BLaER1 treated with 17β-estradiol and CSF1 and Interleukin-3, amounts not matched to agents 10 nM and 100 nM (cell line): Measurements from ENCODE around the gene TMEM140.

Experiments used
- H3K27ac ChIP-seq, 11 experiments: shearing (Covaris generic); formaldehyde crosslinking; 2 replicates each; pipeline ENCODE4 v1.8.1; 2022
- H3K27me3 ChIP-seq, 11 experiments: shearing (Covaris generic); formaldehyde crosslinking; 2 replicates each; pipeline ENCODE4 v1.8.1; 2022
- H3K36me3 ChIP-seq, 11 experiments: shearing (Covaris generic); formaldehyde crosslinking; 2 replicates each; pipeline ENCODE4 v1.8.1; 2022
- H3K4me1 ChIP-seq, 10 experiments: shearing (Covaris generic); formaldehyde crosslinking; 2 replicates each; pipeline ENCODE4 v1.8.1; 2022
- H3K4me2 ChIP-seq, 11 experiments: shearing (Covaris generic); formaldehyde crosslinking; 2 replicates each; pipeline ENCODE4 v1.8.1; 2022
- H3K4me3 ChIP-seq, 10 experiments: shearing (Covaris generic); formaldehyde crosslinking; 2 replicates each; pipeline ENCODE4 v1.8.1; 2022
- H3K9ac ChIP-seq, 11 experiments: shearing (Covaris generic); formaldehyde crosslinking; 2 replicates each; pipeline ENCODE4 v1.8.1; 2022
- H3K9me3 ChIP-seq, 11 experiments: shearing (Covaris generic); formaldehyde crosslinking; replicated peaks in 1 of 11; 2 replicates each; pipeline ENCODE4 v1.8.1; 2022
- H4K20me1 ChIP-seq, 11 experiments: shearing (Covaris generic); formaldehyde crosslinking; 2 replicates each; pipeline ENCODE4 v1.8.1; 2022
- Cebpa-rat ChIP-seq, 11 experiments: shearing (Covaris generic); IDR thresholded peaks; 2 replicates each; pipeline ENCODE4 v1.8.1; 2022

Gene TMEM140

DNA sequence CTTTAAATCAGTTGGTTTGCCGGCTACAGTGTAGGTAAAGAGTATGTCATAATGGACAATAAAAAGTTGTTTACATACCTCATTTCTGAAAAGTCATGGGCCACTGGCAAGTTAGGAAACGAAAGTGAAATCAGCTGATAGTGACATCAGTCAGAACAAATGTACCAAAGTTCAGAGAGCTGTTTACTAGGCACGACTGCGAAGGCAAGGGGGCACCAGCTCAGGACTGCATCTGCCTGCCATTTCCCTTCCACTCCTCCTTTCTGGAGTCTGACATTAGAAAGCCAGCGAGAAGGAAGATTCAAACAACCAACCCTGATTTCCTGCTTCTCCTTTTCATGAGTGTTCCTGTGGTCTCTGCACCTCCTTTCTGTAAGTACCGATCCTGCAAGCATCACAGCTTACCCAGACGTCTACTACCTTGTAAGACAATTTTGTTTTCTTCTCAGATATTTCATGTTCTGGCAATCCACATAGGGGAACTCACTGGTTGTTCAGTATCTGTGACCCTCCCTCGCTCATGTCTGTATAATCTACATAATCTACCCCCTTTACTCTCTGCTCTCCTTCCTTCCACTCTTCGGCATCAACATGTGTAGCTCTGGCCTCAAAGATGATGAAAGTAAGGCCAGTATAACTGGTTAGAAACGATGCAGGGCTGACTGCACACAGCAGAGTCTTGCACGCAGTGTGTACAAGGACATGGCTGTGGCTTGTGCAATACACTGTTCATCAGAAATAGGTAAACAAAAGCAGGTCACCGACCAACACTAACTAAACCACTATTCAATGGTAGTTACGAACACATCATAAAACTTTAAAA lies at the start of gene TMEM140:
Gene TMEM140, plus strand, starts transcription at position 174 of the 823 bp plus-strand sequence. CDS start 16,370 bp downstream, outside the sequence.
- peaks cover 0 to 6% (median 5%) of the 10 kb centered on the region in 11 experiments; a peak in 8 of 22 replicates for H3K9me3 ChIP-seq
- peak within 1 kb of the TSS; percentile 80 to 96 (median 88) for H3K4me2 ChIP-seq
- H3K4me3 ChIP-seq: peak within 1 kb of the TSS; percentile 52 to 63 (median 56)
- TF ChIP-seq Cebpa-rat (IDR thresholded peaks at IDR 0.05): peak in 3 of 11 experiments; percentile 15 to 42 (median 20); a peak in 2 of 22 replicates
- H3K9ac ChIP-seq: peak within 1 kb of the TSS; percentile 60 to 84 (median 74)
- peaks cover 0 to 11% (median 0%) of the 10 kb centered on the region in 11 experiments; a peak in 2 of 22 replicates for H3K36me3 ChIP-seq
- no peaks in the 10 kb centered on the region for H3K27me3 ChIP-seq
- no peaks in the 10 kb centered on the region for H4K20me1 ChIP-seq
- peaks cover 47 to 66% (median 52%) of the 10 kb centered on the region in 10 experiments for H3K4me1 ChIP-seq
- H3K27ac ChIP-seq: peak within 1 kb of the TSS; percentile 65 to 90 (median 85)

- Histone ChIP-seq H3K36me3 (no peaks in the 10 kb centered on the region), H3K9ac (no peak overlapping the region), H3K4me2 (no peak overlapping the region), H3K4me3 (no peak overlapping the region), H3K27me3 (no peaks in the 10 kb centered on the region), H3K9me3 (peaks cover 0 to 4% (median 0%) of the 10 kb centered on the region in 11 experiments; a peak in 2 of 22 replicates), H3K4me1 (0 out of 20 replicates have a peak, but pooled peaks cover 0 to 5% (median 0%) of the 10 kb centered on the region in 10 experiments), H4K20me1 (no peaks in the 10 kb centered on the region), H3K27ac (no peak overlapping the region)
- no peak for TF ChIP-seq Cebpa-rat (IDR thresholded peaks at IDR 0.05)
These were observed 49.5 kb upstream of the TMEM140 start for GRCh38 chr7:135098391-135098790.

GRCh38 chr7:135100856-135101255 lies 47.0 kb upstream of the TMEM140 start:
- H3K4me1 ChIP-seq: no peaks in the 10 kb centered on the region
- H3K9ac ChIP-seq: no peak overlapping the region
- no peaks in the 10 kb centered on the region for H4K20me1 ChIP-seq
- H3K27ac ChIP-seq: no peak overlapping the region
- no peak overlapping the region for H3K4me2 ChIP-seq
- no peak for TF ChIP-seq Cebpa-rat (IDR thresholded peaks at IDR 0.05)
- no peaks in the 10 kb centered on the region for H3K36me3 ChIP-seq
- H3K9me3 ChIP-seq: peaks cover 0 to 9% (median 6%) of the 10 kb centered on the region in 11 experiments; a peak in 10 of 22 replicates
- H3K4me3 ChIP-seq: no peak overlapping the region
- H3K27me3 ChIP-seq: no peaks in the 10 kb centered on the region

DNA sequence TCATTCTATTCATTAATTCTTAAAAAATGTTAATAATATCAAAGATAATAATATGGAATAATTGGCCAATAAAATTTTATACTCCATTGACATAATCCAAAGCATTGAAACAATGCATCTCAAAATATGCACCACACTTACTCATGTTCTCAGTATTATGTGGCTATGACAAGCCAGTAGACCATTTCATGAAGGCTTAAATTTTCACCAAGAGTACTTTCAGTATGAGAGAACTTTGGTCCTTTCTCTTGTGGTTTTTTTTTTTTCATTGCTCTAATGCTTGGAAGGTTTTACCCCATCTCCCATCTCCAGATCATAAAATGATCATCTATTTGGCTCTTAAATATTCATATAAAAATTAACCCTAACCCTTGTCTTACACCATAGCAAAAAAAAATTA lies 45.5 kb upstream of the TMEM140 start:
- no peak overlapping the region for H3K4me2 ChIP-seq
- H3K4me3 ChIP-seq: no peak overlapping the region
- no peak for TF ChIP-seq Cebpa-rat (IDR thresholded peaks at IDR 0.05)
- no peak overlapping the region for H3K9ac ChIP-seq
- H4K20me1 ChIP-seq: no peaks in the 10 kb centered on the region
- H3K4me1 ChIP-seq: no peaks in the 10 kb centered on the region
- no peaks in the 10 kb centered on the region for H3K27me3 ChIP-seq
- no peak overlapping the region for H3K27ac ChIP-seq
- H3K36me3 ChIP-seq: no peaks in the 10 kb centered on the region
- peaks cover 0 to 9% (median 6%) of the 10 kb centered on the region in 11 experiments; a peak in 10 of 22 replicates for H3K9me3 ChIP-seq

DNA sequence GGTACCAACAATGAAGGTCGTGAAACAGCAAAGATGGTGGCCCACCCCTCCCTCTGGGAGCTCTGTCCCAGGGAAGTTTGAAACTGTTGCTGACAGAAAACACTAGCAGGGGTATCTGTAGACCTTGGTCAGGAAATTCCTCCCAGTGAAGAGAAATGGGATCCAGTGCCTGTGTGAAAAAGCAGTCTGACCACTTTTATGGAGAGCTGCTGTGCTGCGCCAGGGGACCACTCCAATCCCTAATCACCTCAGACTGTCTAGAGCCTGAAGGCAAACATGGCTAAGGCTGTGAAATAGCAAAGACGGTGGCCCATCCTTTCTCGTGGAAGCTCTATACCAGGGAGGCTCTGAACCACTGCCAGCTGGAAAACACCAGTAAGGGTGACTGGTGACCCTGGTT lies 38.3 kb upstream of the TMEM140 start:
- Histone ChIP-seq H3K4me3 (no peak overlapping the region), H3K27me3 (no peaks in the 10 kb centered on the region), H3K27ac (no peak overlapping the region), H3K9me3 (peaks cover 6 to 16% (median 8%) of the 10 kb centered on the region in 11 experiments; a peak in 11 of 22 replicates), H3K4me2 (no peak overlapping the region), H3K36me3 (peaks cover 0 to 7% (median 0%) of the 10 kb centered on the region in 11 experiments; a peak in 5 of 22 replicates), H4K20me1 (no peaks in the 10 kb centered on the region), H3K4me1 (no peaks in the 10 kb centered on the region), H3K9ac (no peak overlapping the region)
- TF ChIP-seq Cebpa-rat (IDR thresholded peaks at IDR 0.05): no peak

GRCh38 chr7:135109976-135110375 lies 37.9 kb upstream of the TMEM140 start:
- Histone ChIP-seq H3K4me3 (no peak overlapping the region), H3K4me2 (no peak overlapping the region), H4K20me1 (no peaks in the 10 kb centered on the region), H3K27me3 (no peaks in the 10 kb centered on the region), H3K27ac (no peak overlapping the region), H3K4me1 (no peaks in the 10 kb centered on the region), H3K9me3 (peaks cover 4 to 13% (median 8%) of the 10 kb centered on the region in 11 experiments; a peak in 11 of 22 replicates), H3K36me3 (peaks cover 0 to 7% (median 0%) of the 10 kb centered on the region in 11 experiments; a peak in 5 of 22 replicates), H3K9ac (no peak overlapping the region)
- no peak for TF ChIP-seq Cebpa-rat (IDR thresholded peaks at IDR 0.05)

DNA sequence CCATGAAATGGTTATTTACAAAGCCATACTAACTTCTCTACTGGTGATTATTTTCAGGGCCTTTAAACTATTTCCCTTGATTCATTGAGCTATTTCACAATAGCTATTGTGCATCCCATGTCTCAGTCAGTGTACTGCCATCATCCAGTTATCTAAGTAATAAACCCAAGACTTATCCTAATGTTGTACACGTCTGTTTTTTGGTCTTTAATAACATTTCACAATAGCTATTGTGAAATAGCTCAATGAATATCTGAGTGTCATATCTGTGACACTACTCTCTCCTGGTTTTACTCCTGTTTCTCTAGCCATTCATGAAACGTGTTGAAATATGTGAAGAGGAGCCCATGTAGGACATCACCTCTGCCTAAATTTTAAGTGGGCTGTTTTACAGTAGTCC lies 36.5 kb upstream of the TMEM140 start:
- H3K27me3 ChIP-seq: no peaks in the 10 kb centered on the region
- no peaks in the 10 kb centered on the region for H3K4me1 ChIP-seq
- peaks cover 0 to 7% (median 0%) of the 10 kb centered on the region in 11 experiments; a peak in 5 of 22 replicates for H3K36me3 ChIP-seq
- H3K27ac ChIP-seq: no peak overlapping the region
- H3K4me3 ChIP-seq: no peak overlapping the region
- TF ChIP-seq Cebpa-rat (IDR thresholded peaks at IDR 0.05): peak in 3 of 11 experiments; percentile 34 to 37 (median 37); a peak in 2 of 22 replicates
- H3K9ac ChIP-seq: no peak overlapping the region
- H3K4me2 ChIP-seq: no peak overlapping the region
- H3K9me3 ChIP-seq: peaks cover 0 to 10% (median 0%) of the 10 kb centered on the region in 11 experiments; a peak in 4 of 22 replicates
- no peaks in the 10 kb centered on the region for H4K20me1 ChIP-seq

DNA sequence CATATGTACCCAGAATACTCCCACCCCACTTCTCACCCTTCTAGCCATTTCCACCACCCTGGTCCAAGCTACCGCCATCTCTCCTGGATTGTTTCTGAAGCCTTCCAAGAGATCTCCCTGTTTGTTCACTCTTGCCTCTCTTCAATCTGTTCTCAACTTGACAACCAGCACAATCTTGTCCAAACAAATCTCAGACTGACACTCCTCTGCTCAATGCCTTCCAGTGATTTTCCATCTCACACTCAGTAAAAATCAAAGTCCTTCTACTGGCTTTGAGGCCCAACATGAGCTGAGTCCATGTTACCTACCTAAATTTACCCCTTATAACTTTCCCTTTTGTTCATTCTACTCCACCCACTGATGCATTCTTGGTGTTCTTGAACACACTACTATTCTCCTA lies 33.2 kb upstream of the TMEM140 start:
- Histone ChIP-seq H3K4me2 (no peak overlapping the region), H3K9me3 (peaks cover 6 to 15% (median 9%) of the 10 kb centered on the region in 11 experiments; a peak in 21 of 22 replicates)

GRCh38 chr7:135117096-135117495 lies 30.8 kb upstream of the TMEM140 start:
- Histone ChIP-seq H3K9me3 (peaks cover 28 to 34% (median 31%) of the 10 kb centered on the region in 11 experiments), H3K4me2 (no peak overlapping the region), H3K4me1 (no peaks in the 10 kb centered on the region), H3K36me3 (peaks cover 0 to 8% (median 0%) of the 10 kb centered on the region in 11 experiments; a peak in 4 of 22 replicates), H3K4me3 (no peak overlapping the region), H4K20me1 (no peaks in the 10 kb centered on the region), H3K9ac (no peak overlapping the region), H3K27me3 (no peaks in the 10 kb centered on the region), H3K27ac (no peak overlapping the region)
- no peak for TF ChIP-seq Cebpa-rat (IDR thresholded peaks at IDR 0.05)

More for the DNA sequence above, 33.2 kb upstream of the TMEM140 start:
- Histone ChIP-seq H3K27ac (no peak overlapping the region), H3K9ac (no peak overlapping the region), H3K36me3 (peaks cover 0 to 5% (median 0%) of the 10 kb centered on the region in 11 experiments; a peak in 4 of 22 replicates), H4K20me1 (no peaks in the 10 kb centered on the region), H3K27me3 (no peaks in the 10 kb centered on the region), H3K4me1 (no peaks in the 10 kb centered on the region), H3K4me3 (no peak overlapping the region)
- TF ChIP-seq Cebpa-rat (IDR thresholded peaks at IDR 0.05): no peak
